H1 (cell line): Measurements from ENCODE around the gene LAMA3.

ENCODE experiments used
- CREB1 ChIP-seq: IDR thresholded peaks from 2 replicates; pipeline ENCODE4 v1.6.1; 2012; ENCODE audit warnings: inconsistent platforms
- POLR2A ChIP-seq, 2 experiments: IDR thresholded peaks; 1 replicate in 1 of 2; 2 replicates in 1 of 2; pipeline ENCODE4 v1.6.1; 2011; ENCODE audit warnings: low read depth in 2 of 2, low read length in 2 of 2, mild to moderate bottlenecking in 2 of 2; ENCODE audit errors: control extremely low read depth in 1 of 2
- RAD21 ChIP-seq, 2 experiments: IDR thresholded peaks in 1 of 2; conservative IDR thresholded peaks in 1 of 2; 2 replicates each; pipeline ENCODE4 v1.6.1; 2011; ENCODE audit warnings: low read depth in 2 of 2, low read length in 2 of 2, improper control_type of control experiment in 1 of 2, inconsistent platforms in 1 of 2, mild to moderate bottlenecking in 1 of 2, moderate library complexity in 1 of 2
- RFX5 ChIP-seq: IDR thresholded peaks from 2 replicates; pipeline ENCODE4 v1.6.1; 2011; ENCODE audit warnings: low read depth, low read length, improper control_type of control experiment, borderline replicate concordance
- TEAD4 ChIP-seq: IDR thresholded peaks from 2 replicates; pipeline ENCODE4 v1.6.1; 2012; ENCODE audit warnings: low read depth, low read length, inconsistent platforms, mixed read lengths

- TF ChIP-seq POLR2A (IDR thresholded peaks at IDR 0.05; ENCODE audit: control extremely low read depth in 1 of 2, low read depth in 2 of 2, low read length in 2 of 2) (no peak), RFX5 (no peak), RAD21 (IDR thresholded peaks at IDR 0.05 in 1 of 2, conservative IDR thresholded peaks at IDR 0.05 in 1 of 2; ENCODE audit: low read depth in 2 of 2, low read length in 2 of 2) (no peak), TEAD4 (no peak), CREB1 (no peak)
Measured at GRCh38 chr18:23710946-23711345, 21.7 kb downstream of the LAMA3 start.
